ENCODE measurements around the gene PGC. TPM values are rescaled to one million over a fixed set of nuclear protein-coding genes. Genes with fewer than 3 reads are reported as not detected.

Gene PGC
- total and polyA plus RNA-seq, 4 donors = 19.2 to 1,394 (median 467) TPM

DNA sequence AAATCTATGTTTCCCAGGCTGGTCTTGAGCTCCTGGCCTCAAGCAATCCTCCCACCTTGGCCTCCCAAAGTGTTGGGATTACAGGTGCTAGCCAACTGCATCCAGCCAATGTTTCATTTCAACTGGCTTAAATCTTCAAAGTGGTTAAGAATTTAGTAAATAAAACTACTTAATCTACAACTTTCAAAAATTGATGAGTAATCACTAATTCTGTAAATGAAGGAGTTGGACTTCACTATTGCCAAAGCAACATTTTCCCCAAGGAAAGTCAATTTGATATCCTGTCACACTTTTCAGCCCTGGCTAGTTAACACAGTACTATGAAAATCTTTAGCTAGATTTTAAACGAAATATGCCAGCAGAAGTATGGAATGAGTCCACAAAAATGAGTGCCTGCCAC, 44.1 kb upstream of the PGC start:
- no peaks in the 10 kb centered on the region for H3K27me3 ChIP-seq (ENCODE audit: control insufficient read depth in 3 of 3, insufficient read depth in 3 of 3, low read length in 2 of 3)
- no peak overlapping the region for H3K9ac ChIP-seq (ENCODE audit: insufficient read depth in 1 of 2, low read length in 2 of 2)
- DNase-seq (no peak), ATAC-seq (ENCODE audit: insufficient read depth, low FRiP score) (no peak)
- no peaks in the 10 kb centered on the region for H3K9me3 ChIP-seq (ENCODE audit: control insufficient read depth in 4 of 4, insufficient read depth in 3 of 4, low read length in 3 of 4)
- 72 to 98% methylated on average over 1 of the region's 1 CpG for WGBS, 2 donors
- TF ChIP-seq, protein P1, sequence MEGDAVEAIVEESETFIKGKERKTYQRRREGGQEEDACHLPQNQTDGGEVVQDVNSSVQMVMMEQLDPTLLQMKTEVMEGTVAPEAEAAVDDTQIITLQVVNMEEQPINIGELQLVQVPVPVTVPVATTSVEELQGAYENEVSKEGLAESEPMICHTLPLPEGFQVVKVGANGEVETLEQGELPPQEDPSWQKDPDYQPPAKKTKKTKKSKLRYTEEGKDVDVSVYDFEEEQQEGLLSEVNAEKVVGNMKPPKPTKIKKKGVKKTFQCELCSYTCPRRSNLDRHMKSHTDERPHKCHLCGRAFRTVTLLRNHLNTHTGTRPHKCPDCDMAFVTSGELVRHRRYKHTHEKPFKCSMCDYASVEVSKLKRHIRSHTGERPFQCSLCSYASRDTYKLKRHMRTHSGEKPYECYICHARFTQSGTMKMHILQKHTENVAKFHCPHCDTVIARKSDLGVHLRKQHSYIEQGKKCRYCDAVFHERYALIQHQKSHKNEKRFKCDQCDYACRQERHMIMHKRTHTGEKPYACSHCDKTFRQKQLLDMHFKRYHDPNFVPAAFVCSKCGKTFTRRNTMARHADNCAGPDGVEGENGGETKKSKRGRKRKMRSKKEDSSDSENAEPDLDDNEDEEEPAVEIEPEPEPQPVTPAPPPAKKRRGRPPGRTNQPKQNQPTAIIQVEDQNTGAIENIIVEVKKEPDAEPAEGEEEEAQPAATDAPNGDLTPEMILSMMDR (IDR thresholded peaks at IDR 0.05; ENCODE audit: control extremely low read depth, extremely low read depth) = no peak
- H3K27ac ChIP-seq (ENCODE audit: low read depth in 1 of 2, low read length in 1 of 2) = no peak overlapping the region
- H3K4me3 ChIP-seq = no peak overlapping the region
- H3K36me3 ChIP-seq (ENCODE audit: control insufficient read depth in 4 of 4, insufficient read depth in 4 of 4, low read length in 4 of 4) = peaks cover 8 to 39% (median 21%) of the 10 kb centered on the region in 4 donors
- H3K4me1 ChIP-seq (ENCODE audit: control insufficient read depth in 5 of 5, insufficient read depth in 5 of 5, low read length in 5 of 5) = peaks cover 0 to 9% (median 0%) of the 10 kb centered on the region in 5 donors

DNA sequence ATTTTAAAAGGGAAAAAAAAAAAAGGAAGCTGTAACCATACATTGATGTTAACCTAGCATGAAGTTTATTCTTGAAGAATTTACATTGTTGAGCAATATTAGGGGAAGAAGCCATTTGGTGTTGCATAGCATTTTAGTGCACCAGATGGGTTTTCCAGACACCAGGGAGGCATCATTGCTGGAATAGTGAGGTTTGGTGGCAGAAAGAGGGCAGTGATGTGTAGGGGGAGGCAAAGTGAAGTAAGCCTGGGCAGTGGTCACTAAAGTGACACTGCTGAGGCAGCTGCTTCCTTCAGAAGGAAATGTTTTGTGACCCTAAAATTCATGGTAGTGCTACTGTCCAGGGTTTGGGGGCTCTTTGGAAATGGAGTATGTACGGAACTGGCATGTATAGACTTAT, 42.8 kb upstream of the PGC start:
- H3K9ac ChIP-seq (ENCODE audit: insufficient read depth in 1 of 2, low read length in 2 of 2) = no peak overlapping the region
- peaks cover 8 to 35% (median 19%) of the 10 kb centered on the region in 4 donors for H3K36me3 ChIP-seq (ENCODE audit: control insufficient read depth in 4 of 4, insufficient read depth in 4 of 4, low read length in 4 of 4)
- no peaks in the 10 kb centered on the region for H3K27me3 ChIP-seq (ENCODE audit: control insufficient read depth in 3 of 3, insufficient read depth in 3 of 3, low read length in 2 of 3)
- H3K4me3 ChIP-seq = no peak overlapping the region
- TF ChIP-seq, protein P1 (IDR thresholded peaks at IDR 0.05; ENCODE audit: control extremely low read depth, extremely low read depth) = no peak
- DNase-seq (no peak), ATAC-seq (ENCODE audit: insufficient read depth, low FRiP score) (no peak)
- peaks cover 2 to 13% (median 9%) of the 10 kb centered on the region in 5 donors for H3K4me1 ChIP-seq (ENCODE audit: control insufficient read depth in 5 of 5, insufficient read depth in 5 of 5, low read length in 5 of 5)
- no peak overlapping the region for H3K27ac ChIP-seq (ENCODE audit: low read depth in 1 of 2, low read length in 1 of 2)
- 99 to 100% methylated on average over 1 of the region's 1 CpG for WGBS, 2 donors
- H3K9me3 ChIP-seq (ENCODE audit: control insufficient read depth in 4 of 4, insufficient read depth in 3 of 4, low read length in 3 of 4) = no peaks in the 10 kb centered on the region

DNA sequence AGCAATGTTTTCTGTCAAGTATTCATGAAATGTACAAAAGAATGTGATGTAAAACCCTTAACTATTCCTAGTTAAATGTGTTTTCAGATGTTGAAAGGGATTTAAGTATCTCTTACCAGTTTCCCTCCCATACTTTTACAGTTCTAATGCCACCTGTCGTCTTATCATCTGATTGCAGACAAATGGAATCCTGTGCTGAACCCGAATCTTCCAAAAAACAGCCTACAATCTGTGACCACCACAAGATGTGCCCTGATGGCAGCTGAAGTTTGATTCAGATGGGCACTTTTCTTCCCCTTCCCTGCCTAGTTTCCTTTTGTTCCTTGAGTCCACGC, 42.2 kb upstream of the PGC start:
- no peak overlapping the region for H3K27ac ChIP-seq (ENCODE audit: low read depth in 1 of 2, low read length in 1 of 2)
- WGBS, 2 donors = 74 to 84% methylated on average over 3 of the region's 3 CpGs

More for the DNA sequence above, 42.2 kb upstream of the PGC start:
- H3K4me3 ChIP-seq = no peak overlapping the region
- no peak overlapping the region for H3K9ac ChIP-seq (ENCODE audit: insufficient read depth in 1 of 2, low read length in 2 of 2)
- H3K4me1 ChIP-seq (ENCODE audit: control insufficient read depth in 5 of 5, insufficient read depth in 5 of 5, low read length in 5 of 5) = peaks cover 2 to 15% (median 9%) of the 10 kb centered on the region in 5 donors
- TF ChIP-seq, protein P1 (IDR thresholded peaks at IDR 0.05; ENCODE audit: control extremely low read depth, extremely low read depth) = no peak
- ATAC-seq (ENCODE audit: insufficient read depth, low FRiP score) = no peak
- no peaks in the 10 kb centered on the region for H3K27me3 ChIP-seq (ENCODE audit: control insufficient read depth in 3 of 3, insufficient read depth in 3 of 3, low read length in 2 of 3)
- H3K36me3 ChIP-seq (ENCODE audit: control insufficient read depth in 4 of 4, insufficient read depth in 4 of 4, low read length in 4 of 4) = peaks cover 8 to 32% (median 19%) of the 10 kb centered on the region in 4 donors
- H3K9me3 ChIP-seq (ENCODE audit: control insufficient read depth in 4 of 4, insufficient read depth in 3 of 4, low read length in 3 of 4) = no peaks in the 10 kb centered on the region
- DNase-seq = no peak

All from lung (tissue), 12 donors.